MM.1S (cell line): Measurements from ENCODE around the gene BTK.

ENCODE experiments used
- DNase-seq: peaks from one replicate; pipeline ENCODE4 v3.0.0-alpha.2; 2015
- H2AFZ ChIP-seq: fragments of 300-600 bp; sonication (generic); 2 replicates; pipeline ENCODE4 v1.6.0; 2016; ENCODE audit warnings: antibody characterized with exemption, low read length
- H3F3A ChIP-seq: fragments of 300-600 bp; sonication (generic); 2 replicates; pipeline ENCODE4 v1.6.1; 2016; ENCODE audit warnings: mild to moderate bottlenecking, antibody characterized with exemption, low read length, moderate library complexity, mixed read lengths; ENCODE audit not compliant: insufficient read depth
- H3K27ac ChIP-seq: fragments of 300-600 bp; sonication (generic); 2 replicates; pipeline ENCODE4 v1.5.1; 2016; ENCODE audit warnings: mild to moderate bottlenecking, low read length
- H3K27me3 ChIP-seq: fragments of 300-600 bp; sonication (generic); replicated peaks from 2 replicates; pipeline ENCODE4 v1.6.0; 2016; ENCODE audit warnings: low read length; ENCODE audit not compliant: insufficient read depth
- H3K36me3 ChIP-seq: fragments of 300-600 bp; sonication (generic); replicated peaks from 2 replicates; pipeline ENCODE4 v1.6.1; 2016; ENCODE audit warnings: mild to moderate bottlenecking, low read length, mixed read lengths; ENCODE audit not compliant: insufficient read depth
- H3K4me1 ChIP-seq: fragments of 300-600 bp; sonication (generic); 2 replicates; pipeline ENCODE4 v1.6.1; 2016; ENCODE audit warnings: low read length, mixed read lengths
- H3K4me2 ChIP-seq: fragments of 300-600 bp; sonication (generic); 2 replicates; pipeline ENCODE4 v1.6.0; 2016; ENCODE audit warnings: low read depth, low read length
- H3K4me3 ChIP-seq: fragments of 300-600 bp; sonication (generic); 2 replicates; pipeline ENCODE4 v1.5.1; 2016; ENCODE audit warnings: low read length, mixed read lengths
- H3K79me2 ChIP-seq: fragments of 300-600 bp; sonication (generic); 2 replicates; pipeline ENCODE4 v1.6.1; 2016; ENCODE audit warnings: mixed run types, low read length, mixed read lengths
- H3K9ac ChIP-seq: fragments of 300-600 bp; sonication (generic); 2 replicates; pipeline ENCODE4 v1.6.1; 2016; ENCODE audit warnings: low read length, mixed read lengths
- H3K9me2 ChIP-seq: fragments of 300-600 bp; sonication (generic); replicated peaks from 2 replicates; pipeline ENCODE4 v1.6.1; 2016; ENCODE audit warnings: mild to moderate bottlenecking, low read length, mixed read lengths; ENCODE audit not compliant: insufficient read depth
- H3K9me3 ChIP-seq: fragments of 300-600 bp; sonication (generic); replicated peaks from 2 replicates; pipeline ENCODE4 v1.6.1; 2016; ENCODE audit warnings: mild to moderate bottlenecking, low read length, mixed read lengths; ENCODE audit not compliant: insufficient read depth
- H4K20me1 ChIP-seq: fragments of 300-600 bp; sonication (generic); 2 replicates; pipeline ENCODE4 v1.6.1; 2016; ENCODE audit warnings: mild to moderate bottlenecking, low read length, moderate library complexity, mixed read lengths; ENCODE audit not compliant: insufficient read depth
- EZH2 ChIP-seq: fragments of 300-600 bp; sonication (generic); optimal IDR thresholded peaks from 2 replicates; pipeline ENCODE3; 2017; ENCODE audit warnings: low read depth, mild to moderate bottlenecking, antibody characterized with exemption, low read length, mixed read lengths
- EZH2phosphoT487 ChIP-seq: fragments of 300-600 bp; sonication (generic); IDR thresholded peaks from 2 replicates; pipeline ENCODE4 v1.6.1; 2018; ENCODE audit warnings: antibody characterized with exemption, low read length
- TF ChIP-seq, protein P1 (sequence below): fragments of 300-600 bp; sonication (generic); IDR thresholded peaks from 2 replicates; pipeline ENCODE4 v1.5.1; 2016; ENCODE audit warnings: antibody characterized with exemption, low read length, mixed read lengths

The BTK gene

DNA sequence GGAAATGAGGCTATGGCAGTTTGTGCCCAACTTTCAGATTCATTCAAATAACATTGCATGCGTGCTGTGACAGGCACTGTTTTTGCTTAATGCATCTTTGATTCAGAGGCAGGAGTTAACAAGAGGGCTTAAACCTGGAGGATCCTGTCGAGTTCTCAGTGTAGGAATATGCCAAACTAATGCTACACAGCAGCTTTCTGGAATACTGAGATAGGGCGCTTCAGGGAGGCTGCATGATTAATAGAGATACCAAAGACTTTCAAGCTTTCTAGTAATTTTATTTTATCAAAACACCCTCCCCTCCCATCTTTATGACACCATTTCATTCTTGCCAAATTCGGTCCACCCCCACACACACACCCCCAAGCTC lies 36.8 kb downstream of the BTK start:
- no peaks in the 10 kb centered on the region for H3K9me3 ChIP-seq
- no peaks in the 10 kb centered on the region for H4K20me1 ChIP-seq
- TF ChIP-seq EZH2 (no peak), EZH2phosphoT487 (no peak)
- TF ChIP-seq, protein P1, sequence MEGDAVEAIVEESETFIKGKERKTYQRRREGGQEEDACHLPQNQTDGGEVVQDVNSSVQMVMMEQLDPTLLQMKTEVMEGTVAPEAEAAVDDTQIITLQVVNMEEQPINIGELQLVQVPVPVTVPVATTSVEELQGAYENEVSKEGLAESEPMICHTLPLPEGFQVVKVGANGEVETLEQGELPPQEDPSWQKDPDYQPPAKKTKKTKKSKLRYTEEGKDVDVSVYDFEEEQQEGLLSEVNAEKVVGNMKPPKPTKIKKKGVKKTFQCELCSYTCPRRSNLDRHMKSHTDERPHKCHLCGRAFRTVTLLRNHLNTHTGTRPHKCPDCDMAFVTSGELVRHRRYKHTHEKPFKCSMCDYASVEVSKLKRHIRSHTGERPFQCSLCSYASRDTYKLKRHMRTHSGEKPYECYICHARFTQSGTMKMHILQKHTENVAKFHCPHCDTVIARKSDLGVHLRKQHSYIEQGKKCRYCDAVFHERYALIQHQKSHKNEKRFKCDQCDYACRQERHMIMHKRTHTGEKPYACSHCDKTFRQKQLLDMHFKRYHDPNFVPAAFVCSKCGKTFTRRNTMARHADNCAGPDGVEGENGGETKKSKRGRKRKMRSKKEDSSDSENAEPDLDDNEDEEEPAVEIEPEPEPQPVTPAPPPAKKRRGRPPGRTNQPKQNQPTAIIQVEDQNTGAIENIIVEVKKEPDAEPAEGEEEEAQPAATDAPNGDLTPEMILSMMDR, result no peak
- H3K9me2 ChIP-seq, result no peaks in the 10 kb centered on the region
- peaks cover 38% of the 10 kb centered on the region for H3K79me2 ChIP-seq
- no peaks in the 10 kb centered on the region for H3F3A ChIP-seq
- H2AFZ ChIP-seq, result peak overlapping the region; percentile 84
- peak overlapping the region; percentile 88 for H3K9ac ChIP-seq
- H3K27ac ChIP-seq, result peak overlapping the region; percentile 79; the same call in 1 of the 2 replicates
- no peak for DNase-seq
- H3K36me3 ChIP-seq, result no peaks in the 10 kb centered on the region
- H3K27me3 ChIP-seq, result no peaks in the 10 kb centered on the region
- peak overlapping the region; percentile 89 for H3K4me3 ChIP-seq
- H3K4me1 ChIP-seq, result no peaks in the 10 kb centered on the region
- H3K4me2 ChIP-seq, result peak overlapping the region; percentile 61

DNA sequence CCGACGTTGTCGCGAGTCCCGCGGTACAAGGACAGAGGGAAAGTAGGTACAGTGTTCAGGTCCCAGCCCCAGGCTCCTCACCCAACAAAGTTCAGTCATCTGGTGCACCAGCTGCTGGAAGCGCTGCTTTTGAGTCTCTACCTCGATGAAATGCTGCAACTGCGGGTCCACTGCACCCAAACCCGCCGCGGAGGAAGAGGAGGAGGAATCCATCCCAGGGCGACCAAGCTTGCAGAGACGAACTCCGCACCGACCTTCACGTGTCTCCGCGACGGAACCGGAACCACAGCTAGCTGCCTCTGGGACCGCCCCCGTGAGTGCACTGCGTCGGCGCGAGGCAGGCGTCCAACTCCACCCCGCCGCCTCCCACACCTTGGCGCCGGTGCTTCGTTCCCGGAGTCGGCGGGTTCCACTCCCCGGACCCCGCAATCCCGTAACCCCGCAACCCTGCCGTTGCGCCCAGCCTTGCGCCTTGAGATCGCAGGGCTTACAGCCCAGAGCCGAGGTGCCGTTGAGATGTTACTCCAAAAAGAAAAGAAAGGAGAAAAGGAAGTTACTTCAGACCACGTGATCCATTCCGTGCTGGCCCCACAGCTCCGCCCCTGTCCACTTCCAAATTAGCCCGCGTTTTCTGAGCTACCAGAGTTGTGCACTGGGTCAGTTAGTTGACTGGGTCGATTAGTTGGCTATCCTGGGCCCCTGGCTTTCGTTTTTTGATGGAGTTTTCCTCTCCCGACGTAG lies 37.4 kb downstream of the BTK start, which contains the start of gene TIMM8A:
TSS of gene TIMM8A (minus strand) at position 291 of the 741 bp plus-strand sequence. CDS start at position 213, 78 bp downstream.
- H3K9me3 ChIP-seq, result no peaks in the 10 kb centered on the region
- H3K36me3 ChIP-seq, result no peaks in the 10 kb centered on the region
- peak within 1 kb of the TSS; percentile 89 for H3K4me3 ChIP-seq
- H3K79me2 ChIP-seq, result peaks cover 38% of the 10 kb centered on the region
- peak within 1 kb of the TSS; percentile 84 for H2AFZ ChIP-seq
- H3K9me2 ChIP-seq, result no peaks in the 10 kb centered on the region
- H3F3A ChIP-seq, result no peaks in the 10 kb centered on the region
- no peaks in the 10 kb centered on the region for H3K4me1 ChIP-seq
- peak within 1 kb of the TSS; percentile 88 for H3K9ac ChIP-seq
- H3K27ac ChIP-seq, result peak within 1 kb of the TSS; percentile 79
- H3K27me3 ChIP-seq, result no peaks in the 10 kb centered on the region
- DNase-seq, result peak; percentile 81
- H4K20me1 ChIP-seq, result no peaks in the 10 kb centered on the region
- H3K4me2 ChIP-seq, result peak within 1 kb of the TSS; percentile 63
- no peak for TF ChIP-seq EZH2phosphoT487
- no peak for TF ChIP-seq EZH2
- TF ChIP-seq, protein P1, result no peak

DNA sequence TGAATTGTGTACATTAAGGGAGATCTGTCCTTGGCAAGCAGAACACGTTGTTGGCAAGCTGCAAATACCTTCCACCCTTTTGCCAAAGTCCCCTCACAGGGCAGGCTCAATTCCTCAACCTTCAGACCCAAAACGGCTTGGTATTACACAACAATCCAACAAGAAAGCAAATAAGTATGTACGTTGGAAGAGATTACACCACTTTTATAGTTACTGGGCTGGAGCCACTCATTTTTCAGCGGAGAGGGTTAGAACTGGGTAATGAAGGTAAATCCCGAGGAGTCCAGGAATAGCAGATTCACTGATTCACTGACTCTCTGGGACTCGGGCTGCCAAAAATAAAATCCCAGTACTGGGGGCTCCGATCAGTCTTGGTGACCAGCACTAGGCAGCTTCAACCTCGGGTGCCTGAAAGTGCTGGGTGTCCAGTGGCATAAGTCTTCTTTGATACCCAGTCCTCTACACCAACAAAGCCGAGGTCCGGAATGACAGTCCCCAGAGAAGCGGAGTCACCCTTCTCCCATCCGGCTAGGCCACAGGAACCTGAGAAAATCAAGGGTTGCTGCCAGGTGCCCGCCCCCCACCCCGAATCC lies 38.0 kb downstream of the BTK start:
- peak overlapping the region; percentile 84 for H2AFZ ChIP-seq
- H3K27me3 ChIP-seq, result no peaks in the 10 kb centered on the region
- peak overlapping the region; percentile 88 for H3K9ac ChIP-seq
- peaks cover 38% of the 10 kb centered on the region for H3K79me2 ChIP-seq
- H3K4me3 ChIP-seq, result peak overlapping the region; percentile 89
- no peaks in the 10 kb centered on the region for H3F3A ChIP-seq
- no peaks in the 10 kb centered on the region for H3K9me2 ChIP-seq
- TF ChIP-seq EZH2phosphoT487 (no peak), EZH2 (no peak)
- TF ChIP-seq, protein P1, result no peak
- peak overlapping the region; percentile 79; the same call in 1 of the 2 replicates for H3K27ac ChIP-seq
- H3K9me3 ChIP-seq, result no peaks in the 10 kb centered on the region
- H3K4me2 ChIP-seq, result peak overlapping the region; percentile 63
- H4K20me1 ChIP-seq, result no peaks in the 10 kb centered on the region
- H3K36me3 ChIP-seq, result no peaks in the 10 kb centered on the region
- DNase-seq, result no peak
- H3K4me1 ChIP-seq, result no peaks in the 10 kb centered on the region
